ENCODE measurements around the gene NTPCR.

Gene NTPCR

GRCh38 chr1:233019778-233020325, 69.4 kb downstream of the NTPCR start:
- no peak for DNase-seq

- DNase-seq: no peak
Measured at GRCh38 chr1:233020426-233020825, 70.0 kb downstream of the NTPCR start.

GRCh38 chr1:233022246-233022645, 71.8 kb downstream of the NTPCR start:
- DNase-seq: no peak

GRCh38 chr1:233024199-233024598, 73.8 kb downstream of the NTPCR start:
- DNase-seq: no peak

GRCh38 chr1:233025157-233025556, 74.7 kb downstream of the NTPCR start:
- peak; percentile 5 for DNase-seq

GRCh38 chr1:233025567-233025966, 75.2 kb downstream of the NTPCR start:
- DNase-seq: no peak

GRCh38 chr1:233027046-233027445, 76.6 kb downstream of the NTPCR start:
- DNase-seq: no peak

- DNase-seq: no peak
Measured at GRCh38 chr1:233031521-233031920, 81.1 kb downstream of the NTPCR start.

GRCh38 chr1:233032916-233033315, 82.5 kb downstream of the NTPCR start:
- no peak for DNase-seq

GRCh38 chr1:233033361-233033760, 83.0 kb downstream of the NTPCR start:
- DNase-seq: no peak
